CD4-positive, alpha-beta T cell treated with Interleukin-1 beta for 1 hour (primary cell): ENCODE results near the gene ADAM19.

Source experiments
- DNase-seq, 2 donors: peaks; one replicate each; pipeline ENCODE4 v3.0.0-alpha.2; 2020 to 2022

ADAM19 gene

DNA sequence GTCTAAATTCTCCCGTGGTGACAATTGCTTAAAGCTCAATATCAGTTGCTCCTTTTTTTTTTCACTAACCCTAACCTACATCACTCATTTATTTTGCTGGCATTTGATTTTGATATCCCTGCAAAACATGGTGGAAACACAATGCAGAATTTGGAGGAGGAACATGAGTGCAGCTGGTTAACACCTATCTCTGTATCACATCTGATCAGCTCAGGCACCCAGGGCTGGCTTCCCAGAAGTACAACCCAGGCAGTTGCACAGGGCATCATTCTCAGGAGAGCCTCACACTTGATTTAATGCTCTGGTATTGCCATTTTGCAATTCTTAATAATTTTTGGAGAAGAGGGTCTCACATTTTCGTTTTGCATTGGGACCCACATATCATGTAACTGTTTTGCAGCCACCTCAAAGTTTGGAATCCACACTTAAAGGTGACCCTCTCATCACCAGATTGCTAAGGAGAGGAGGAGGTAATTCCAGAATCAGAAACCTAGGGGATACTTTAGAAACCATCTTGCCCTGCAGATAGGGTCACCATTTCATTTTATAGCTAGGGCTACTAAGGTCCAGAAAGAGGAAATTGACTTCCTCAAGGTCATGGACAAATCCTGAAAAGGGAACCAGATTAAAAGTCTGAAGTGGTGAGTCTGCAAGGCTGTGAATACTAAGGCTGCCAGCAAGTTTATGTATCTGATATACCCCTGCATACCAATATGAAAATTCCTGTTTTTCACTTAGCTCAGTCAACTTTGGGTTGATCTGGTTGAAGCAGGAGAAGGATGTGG is 19.3 kb upstream of the ADAM19 start:
- DNase-seq = no peak

DNA sequence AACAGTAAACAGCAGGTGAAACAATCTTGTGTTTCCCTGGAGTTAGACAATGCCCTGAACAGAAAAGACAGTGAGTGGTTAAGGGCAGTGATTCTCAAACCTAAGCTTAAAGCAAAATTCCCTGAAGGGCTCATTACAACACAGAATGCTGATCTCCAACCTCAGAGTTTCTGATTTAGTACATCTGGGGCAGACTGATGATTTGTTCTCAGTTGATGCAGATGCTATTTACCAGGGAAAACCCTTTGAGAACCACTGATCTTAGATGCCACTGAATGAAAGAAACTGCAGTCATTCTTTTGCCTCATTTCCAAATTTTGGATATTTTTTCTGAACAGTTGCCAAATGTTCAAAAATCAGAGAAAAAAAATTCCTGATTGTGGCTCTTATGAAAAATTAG is 18.7 kb upstream of the ADAM19 start:
- no peak for DNase-seq

DNA sequence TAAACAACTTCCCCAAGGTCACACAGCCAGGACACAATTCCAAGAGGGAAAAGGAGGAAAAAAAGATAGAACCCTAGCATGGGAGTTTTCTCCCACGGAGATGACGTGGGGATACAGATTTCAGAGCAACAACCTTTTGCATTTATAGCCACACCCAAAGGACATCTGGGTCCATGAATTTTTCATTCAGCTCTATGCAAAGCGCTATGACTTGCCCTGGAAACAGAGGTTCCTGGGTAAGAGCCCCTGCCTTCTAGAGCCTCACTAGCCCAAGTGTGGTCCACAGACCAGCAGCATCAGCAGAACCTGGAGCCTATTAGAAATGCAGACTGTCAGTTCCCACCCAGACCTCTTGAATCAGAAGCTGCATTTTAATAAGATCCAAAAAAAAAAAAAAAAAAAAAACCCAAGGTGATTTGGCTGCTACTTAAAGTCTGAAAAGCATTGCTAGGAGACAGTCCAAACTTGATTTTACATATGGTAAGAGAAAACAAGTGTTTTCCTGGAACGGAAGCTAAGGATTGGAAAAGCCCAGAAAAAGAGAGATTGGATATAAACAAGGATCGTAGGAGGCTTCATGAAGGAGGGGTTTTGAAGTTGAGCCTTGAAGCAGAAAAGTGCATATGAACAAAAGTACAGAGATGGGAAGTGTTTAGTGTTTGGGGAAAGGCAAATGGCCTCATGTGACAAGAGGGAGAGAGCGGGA is 17.6 kb upstream of the ADAM19 start:
- no peak for DNase-seq

DNA sequence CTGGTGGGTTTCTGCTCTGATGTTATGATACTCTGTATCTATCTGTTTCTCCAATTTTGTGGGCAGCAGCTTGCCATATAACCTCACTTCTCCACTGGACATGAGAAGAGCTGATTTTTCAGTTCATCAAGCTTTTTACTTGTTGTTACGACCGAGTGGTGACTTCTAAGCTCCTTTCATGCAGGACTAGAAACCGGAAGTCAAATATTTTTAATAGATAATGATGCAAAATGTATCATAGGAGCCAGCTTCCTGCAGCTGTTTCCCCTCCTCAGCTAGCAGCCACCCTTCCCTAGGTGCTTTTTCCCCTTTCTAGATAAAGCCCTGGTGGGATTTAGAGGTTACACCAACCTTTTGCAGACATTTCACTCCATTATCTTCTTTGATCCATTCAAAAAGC is 17.0 kb upstream of the ADAM19 start:
- DNase-seq = peak in 1 of 2 donors; percentile 32

DNA sequence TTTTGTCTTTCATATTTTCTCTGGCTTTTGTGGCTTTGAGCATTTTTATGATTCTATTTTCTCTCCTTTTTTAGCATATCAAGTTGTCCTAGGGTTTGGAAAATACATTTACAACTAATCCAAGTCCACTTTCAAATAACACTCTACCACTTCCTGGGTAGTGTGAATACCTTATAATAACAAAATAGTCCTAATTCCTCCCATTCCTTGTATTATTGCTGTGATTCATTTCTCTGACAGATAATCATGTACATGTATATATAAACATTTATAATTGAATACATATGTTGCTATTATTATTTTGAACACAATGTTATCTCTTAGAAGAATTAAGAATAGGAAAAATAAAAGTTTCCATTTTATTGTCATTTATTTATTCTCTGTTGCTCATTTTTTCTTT is 14.9 kb upstream of the ADAM19 start:
- DNase-seq = no peak

DNA sequence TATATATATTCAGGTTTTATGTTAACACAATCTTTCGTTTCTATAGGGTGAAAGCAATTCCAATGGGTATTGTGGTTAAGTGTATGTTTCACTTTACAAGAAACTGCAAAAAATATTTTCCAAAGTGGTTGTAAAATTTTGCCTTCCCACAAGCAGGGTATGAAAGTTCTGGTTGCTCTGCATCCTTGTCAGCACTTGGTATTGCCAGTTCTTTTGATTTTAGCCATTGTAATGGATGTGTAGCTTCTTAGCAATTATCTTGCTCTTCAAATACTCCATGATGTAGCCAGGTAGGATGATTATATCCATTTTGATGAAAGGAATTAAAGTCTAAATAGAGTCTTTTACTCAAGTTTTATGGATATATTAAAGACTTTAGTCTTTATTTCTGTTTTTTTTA is 9.1 kb upstream of the ADAM19 start:
- DNase-seq = no peak

DNA sequence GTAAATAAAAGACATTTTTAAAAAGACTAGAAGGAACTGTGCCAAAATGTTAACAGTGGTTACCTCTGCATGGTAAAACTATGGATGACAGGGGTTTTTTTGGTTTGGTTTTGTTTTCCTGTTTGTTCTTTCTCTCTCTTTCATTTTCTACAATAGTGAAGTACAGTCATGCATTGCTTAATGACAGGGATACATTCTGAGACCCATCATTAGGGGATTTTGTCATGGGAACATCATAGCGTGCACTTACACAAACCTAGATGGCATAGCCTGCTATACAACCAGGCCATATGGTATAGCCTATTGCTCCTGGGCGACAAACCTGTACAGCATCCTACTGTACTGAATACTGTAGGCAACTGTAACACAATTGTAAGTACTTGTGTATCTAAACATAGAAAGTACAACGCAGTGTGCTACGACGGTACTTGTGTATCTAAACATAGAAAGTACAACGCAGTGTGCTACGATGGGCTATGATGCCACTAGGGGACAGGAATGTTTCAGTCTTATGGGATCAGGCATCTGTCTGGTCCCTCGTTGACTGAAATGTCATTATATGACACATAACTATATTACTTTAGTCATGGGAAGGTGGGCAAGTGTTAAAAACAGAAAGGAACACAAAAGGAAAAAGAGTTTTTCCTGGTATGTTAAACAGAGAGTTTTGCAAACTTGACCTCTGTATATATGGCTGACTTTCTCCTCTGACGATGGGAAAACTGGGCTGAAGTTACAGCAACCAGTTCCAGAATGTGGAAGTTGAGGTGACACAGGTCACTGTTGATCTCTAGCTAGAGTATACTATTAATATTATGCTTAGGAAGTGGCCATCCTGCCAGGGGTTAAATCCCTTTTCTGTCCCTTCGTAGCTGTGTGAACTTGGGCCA is 7.4 kb upstream of the ADAM19 start:
- no peak for DNase-seq

DNA sequence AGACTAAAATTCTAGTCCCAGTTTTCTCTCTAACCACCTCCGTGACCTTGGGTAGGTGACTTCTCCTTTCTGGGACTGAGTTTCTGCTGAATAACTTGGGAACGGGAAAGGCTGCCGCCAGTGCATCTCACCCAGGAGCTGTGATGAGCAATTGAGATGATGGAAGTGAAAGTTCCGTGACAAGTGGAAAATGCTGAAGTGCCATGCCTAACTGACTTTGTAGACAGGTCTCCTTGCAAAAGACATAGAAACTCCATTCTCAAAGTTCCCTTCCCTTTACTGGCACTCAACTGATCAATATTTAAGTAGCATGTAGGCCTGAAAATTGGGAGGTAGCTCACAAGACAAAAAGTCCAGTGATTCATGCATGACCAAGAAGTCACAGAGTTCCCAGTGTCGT is 6.3 kb upstream of the ADAM19 start:
- peak in 1 of 2 donors; percentile 33 for DNase-seq

DNA sequence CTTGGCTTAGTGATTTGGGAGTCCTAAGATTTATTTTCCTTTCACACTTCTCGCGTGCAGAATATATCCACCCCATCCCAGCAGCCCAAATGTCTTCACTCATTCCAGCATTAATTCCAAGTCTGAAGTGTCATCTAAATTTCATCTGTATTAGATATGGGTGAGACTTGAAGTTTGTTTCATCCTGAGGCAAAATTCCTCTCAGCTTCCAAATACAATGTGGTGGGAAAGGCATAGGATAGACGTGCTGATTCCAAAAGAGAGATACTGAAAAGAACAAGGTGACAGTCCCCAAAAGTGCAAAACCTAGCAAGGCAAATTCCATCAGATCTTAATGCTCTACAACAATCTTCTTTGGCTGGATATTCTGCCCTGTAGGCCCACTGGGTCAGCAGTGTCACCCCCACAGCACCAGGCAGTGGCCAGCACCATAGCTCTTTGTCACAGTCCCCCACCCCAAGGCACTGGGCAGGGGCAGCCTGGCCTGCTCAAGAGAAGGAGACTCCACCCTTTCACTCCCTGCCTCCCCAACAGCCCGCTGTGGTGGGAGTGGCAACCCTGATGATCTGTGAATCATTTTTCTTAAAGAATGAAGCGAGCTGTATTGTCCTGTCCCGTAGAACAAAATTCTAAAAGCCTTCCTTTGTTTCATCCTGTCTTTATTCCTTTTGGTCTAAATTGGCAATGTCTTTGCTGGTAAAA is 2.7 kb upstream of the ADAM19 start:
- no peak for DNase-seq

DNA sequence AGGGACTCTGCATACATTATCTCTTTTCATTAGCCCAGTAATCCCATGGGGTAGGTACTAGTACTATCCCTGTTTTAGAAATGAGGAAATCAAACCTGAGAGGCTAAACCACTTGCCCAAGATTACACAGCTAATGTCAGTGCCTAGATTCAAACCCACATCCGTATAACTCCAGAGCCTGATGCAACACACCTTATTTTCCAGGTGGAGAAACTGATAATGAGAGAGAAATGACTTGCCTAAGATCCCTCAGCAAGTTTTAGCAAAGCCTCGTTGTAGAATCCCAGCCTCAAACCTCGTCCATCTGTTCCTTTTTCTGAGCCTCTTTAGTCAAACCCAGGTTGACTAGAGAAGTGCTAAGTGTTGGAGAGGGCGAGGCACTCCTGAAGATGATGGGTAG is 1.1 kb upstream of the ADAM19 start:
- no peak for DNase-seq

DNA sequence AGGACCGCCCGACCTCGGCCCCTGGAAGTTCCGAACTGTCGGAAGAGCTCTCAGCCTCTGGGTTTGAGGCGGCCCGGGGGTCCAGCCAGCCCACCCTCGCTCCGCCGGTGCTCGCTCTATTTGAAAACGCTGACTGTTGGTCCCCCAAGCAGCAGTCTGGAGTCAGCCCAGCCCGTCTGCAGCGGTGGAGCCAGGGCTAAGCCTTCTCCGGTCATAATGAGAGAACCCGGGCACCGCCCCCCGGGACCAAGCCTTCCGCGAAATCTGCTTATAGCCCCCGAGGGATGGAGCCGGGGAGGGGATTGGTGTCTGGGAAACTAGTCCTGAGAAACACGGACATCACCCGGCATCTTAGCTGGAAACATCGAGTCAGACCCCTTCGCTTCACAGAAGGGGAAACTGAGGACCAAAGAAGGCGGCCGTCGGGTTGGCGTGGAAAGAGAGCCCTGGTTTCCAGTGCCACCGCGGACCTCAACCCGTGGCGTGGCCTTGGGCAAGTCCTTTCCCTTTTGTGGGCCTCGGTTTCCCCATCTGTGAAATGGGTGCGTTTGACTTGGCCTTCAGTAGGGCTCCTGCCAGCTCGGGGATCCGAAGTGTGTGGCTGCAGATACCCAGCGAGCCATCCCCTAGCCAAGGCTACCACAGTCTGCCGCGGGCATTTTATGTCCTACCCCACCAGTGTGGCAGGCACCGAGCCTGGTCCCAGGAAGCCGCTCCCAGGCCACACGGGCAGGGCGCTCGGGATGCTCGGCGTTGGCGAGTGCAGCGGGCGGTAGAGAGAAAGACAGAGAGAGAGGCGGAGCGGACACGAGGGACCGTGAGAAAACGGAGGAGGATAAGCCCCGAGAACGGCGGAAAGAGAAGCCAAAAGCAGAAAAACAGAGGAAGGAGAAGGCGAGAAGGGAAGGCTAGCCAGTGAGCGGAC is 857 bp downstream of the ADAM19 start:
- peak in 1 of 2 donors; percentile 21 for DNase-seq

DNA sequence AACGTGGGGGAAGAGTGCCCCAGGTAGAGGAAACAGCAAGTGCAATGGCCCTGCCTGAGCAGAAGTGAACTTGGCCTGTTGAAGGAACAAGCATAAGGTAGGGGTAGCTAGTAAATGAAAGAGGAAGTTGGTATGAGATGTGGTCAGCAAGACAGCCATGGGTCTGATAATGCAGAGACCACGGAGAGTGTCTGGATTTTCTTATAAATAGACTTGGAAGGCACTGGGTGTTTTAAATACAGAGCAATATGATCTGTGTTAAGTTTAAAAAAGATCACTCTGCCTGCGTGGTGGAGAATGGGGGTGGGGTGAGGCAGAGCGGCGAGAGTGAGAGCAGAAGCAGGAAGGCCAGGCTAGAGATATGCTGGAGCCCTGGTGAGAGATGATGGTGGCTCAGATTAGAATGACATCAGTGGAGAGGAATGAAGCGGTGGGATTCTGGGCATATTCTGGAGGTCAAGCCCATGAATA is 4.2 kb downstream of the ADAM19 start:
- peak; percentile 32 to 57 for DNase-seq

DNA sequence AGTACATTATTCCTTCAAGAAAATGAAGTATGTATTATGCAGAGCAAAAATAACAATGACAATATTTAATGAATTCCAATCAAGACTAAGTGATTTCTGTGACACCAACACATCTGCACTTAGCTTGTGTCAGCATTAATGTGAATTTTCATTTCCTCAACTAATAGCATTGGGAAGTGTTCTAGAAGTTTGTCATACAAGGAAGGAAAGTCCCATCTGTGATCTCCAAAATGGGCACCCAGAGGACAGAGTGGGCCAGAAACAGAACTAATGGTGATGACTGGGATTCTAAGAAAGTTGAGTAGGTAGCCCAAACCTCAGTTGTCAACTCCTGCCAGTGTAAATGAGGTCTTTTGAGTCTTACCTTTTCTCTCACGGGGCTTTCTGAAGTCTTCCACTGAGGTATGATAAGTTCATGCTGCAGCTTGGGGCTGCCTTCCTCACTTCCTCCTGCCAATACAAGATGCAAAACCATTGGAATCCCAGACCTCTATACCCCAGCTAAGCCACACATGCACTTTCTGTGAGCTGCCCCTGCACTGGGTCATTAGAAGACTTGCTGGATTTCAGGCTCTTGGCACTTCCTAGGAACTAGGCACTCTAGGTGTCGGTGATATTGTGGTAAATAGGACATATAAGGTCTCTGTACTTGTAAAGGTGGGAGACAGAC is 4.9 kb downstream of the ADAM19 start:
- no peak for DNase-seq

DNA sequence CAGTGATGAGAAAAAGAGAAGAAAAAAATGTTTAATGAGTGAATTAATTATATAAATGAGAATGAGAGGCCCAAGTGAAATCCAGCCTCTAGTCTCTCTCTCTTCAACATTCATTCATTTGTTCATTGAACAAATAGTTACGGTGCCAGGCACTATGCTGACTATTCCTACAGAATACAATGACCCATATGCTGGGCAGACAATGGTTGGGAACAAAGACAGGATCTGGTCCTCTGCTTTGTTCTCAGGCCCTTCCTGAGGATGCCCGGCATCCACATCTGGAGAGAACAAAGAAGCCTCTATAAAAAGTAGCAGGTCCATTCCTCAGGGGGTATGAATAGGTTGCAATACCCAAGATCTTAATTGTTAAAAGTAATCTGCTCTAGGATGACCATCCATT is 6.9 kb downstream of the ADAM19 start:
- no peak for DNase-seq

DNA sequence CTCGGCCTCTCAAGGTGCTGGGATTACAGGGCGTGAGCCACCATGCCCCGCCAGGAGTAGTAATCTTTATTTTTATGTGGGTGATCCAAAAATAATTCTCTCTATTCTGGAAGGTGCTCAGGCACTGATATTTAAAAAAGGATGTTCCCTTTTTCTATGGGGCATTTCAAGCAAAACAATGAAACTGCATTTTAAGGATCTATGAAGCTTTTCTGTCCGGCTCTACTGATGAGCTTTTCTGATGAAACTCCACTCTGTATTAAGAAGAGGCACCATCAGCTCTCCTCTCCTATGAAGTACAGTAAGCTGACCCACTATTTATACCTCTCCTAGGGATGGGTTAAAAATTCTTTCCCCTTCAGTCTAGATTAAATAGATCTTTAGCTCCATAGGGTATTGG is 7.4 kb downstream of the ADAM19 start:
- no peak for DNase-seq

DNA sequence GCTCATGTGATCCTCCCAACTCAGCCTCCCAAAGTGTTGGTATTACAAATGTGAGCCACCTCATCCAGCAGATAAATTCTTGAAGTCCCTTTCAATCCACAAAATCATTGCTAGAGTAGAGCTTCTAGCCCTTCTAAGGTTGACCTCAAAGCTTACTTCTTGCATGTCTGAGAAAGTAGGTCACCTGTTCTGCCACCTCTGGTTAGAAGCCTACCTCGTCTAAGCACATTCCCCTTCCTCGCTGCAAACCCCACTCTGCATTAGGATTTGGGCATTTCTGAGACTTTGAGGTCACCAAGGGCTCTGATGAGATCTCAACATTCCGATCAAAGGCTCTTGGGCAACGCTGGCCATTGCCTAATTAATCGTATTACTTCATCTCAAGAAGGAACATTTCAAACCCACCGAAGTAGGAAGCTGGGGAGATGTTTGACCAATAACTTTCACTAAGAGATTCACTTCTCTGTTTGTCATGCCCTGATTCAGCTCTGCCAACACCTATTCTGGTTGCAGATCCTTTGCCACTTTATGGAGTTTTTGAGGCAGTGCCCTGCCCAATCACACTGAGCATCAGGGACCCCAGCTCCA is 8.6 kb downstream of the ADAM19 start:
- DNase-seq = peak; percentile 20 to 34

DNA sequence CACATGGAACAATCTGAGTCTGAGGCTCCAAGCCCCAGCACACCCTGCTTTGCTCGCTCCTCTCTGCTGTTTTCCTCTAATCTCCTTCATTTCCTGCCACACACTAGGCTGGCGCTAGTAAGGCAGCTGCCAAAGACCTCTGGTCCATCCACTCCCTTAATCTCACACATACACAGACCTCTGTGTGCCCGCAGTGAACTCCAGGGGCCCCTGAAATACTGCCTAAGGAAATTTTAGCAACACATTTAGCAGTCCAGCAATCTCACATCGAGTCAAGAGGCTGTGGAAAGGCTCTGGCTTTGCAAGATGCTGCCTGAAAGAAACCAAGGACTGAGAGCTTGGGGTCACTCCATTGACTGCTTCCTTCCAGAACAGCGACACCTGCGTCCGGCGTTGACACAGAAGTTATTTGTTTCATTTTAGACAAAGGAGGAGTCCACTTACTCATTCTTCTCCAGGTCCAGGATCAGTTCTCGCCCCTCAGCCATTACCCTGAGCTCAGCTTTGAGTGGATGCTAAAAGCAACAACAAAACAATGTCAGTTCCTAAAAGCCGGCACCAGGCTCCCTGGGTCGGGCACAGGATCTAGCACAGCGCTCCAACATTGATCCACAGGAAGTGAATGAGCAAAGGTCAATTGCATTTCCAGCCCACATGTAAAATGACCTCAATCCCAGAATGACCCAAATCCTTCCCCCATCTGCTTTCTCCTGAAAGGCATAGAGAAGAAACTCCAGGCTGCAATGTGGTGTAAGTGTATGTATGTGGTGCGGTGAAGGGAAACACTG is 11.5 kb downstream of the ADAM19 start:
- DNase-seq = no peak

DNA sequence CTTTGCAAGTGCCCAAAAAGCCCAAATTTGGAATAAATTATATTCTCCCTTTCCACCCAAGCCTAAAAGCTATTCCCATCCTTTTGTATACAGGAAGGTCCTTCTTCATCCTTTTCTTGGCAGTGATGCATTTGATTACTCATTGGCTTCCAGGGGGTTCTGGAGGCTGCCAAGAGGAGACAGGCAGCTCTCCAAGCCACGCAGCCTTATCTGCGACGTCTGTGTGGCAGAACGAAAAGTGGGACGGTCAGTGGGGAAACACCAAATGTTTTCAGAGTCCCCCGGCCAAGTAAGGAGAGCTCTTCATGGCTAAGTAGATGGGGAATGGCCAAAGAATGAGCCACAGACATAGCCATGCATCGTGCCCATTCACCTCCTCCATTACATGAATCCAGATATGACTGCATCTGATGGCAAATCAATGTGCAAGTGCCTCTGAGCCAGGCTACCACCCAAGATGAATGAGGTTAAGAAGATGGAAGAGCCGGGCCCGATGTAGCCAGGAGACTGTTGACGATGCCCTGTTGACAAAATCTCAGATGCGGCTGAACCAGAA is 12.1 kb downstream of the ADAM19 start:
- DNase-seq = no peak

DNA sequence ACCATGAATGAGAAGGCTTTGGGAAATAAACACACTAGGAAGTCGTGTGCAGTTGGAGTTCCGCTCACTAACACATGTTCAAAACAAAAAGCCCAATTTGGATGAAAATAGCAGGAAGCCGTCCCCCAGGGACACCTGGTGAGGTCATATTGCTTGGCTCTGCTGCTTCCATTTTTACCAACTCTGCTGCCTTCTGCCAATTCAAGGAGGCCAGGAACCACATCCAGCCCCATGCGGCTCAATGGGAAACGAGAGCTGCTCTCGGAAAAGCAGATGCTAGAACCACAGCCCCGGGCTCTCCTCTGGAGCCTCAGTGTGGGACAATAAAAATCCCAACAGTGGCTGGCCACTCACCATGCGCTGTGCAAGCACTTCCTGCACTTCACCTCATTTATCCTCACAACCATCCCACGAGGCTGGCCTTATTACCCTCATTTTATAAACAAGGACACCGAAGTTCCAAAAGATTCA is 13.4 kb downstream of the ADAM19 start:
- DNase-seq = no peak
